Ureter (tissue), 1 donor: ENCODE measurements around the gene ZFP91. TPM values are rescaled to one million over a fixed set of nuclear protein-coding genes. Genes with fewer than 3 reads are reported as not detected.
A peak's percentile ranks its signal among the peaks of the same experiment; 100 is the strongest.

Experiments
- DNase-seq: peaks from one replicate; pipeline ENCODE4 v3.0.0-alpha.2; 2020; ENCODE audit warnings: low spot score
- total RNA-seq: library from RNA; stranded (reverse); gene quantifications from one replicate; pipeline ENCODE4 v1.2.4, GENCODE V29; 2023
- donor health status: DM: yes; HTN: yes; CAD: no.

The ZFP91 gene
- total RNA-seq, 1 donor from 2014 or later: 48.6 TPM

GRCh38 chr11:58631378-58631777 lies 52.5 kb downstream of the ZFP91 start:
- no peak for DNase-seq

- DNase-seq: no peak
These were observed 53.6 kb downstream of the ZFP91 start for GRCh38 chr11:58632510-58632909.

GRCh38 chr11:58636587-58636986 lies 57.7 kb downstream of the ZFP91 start:
- no peak for DNase-seq

DNA sequence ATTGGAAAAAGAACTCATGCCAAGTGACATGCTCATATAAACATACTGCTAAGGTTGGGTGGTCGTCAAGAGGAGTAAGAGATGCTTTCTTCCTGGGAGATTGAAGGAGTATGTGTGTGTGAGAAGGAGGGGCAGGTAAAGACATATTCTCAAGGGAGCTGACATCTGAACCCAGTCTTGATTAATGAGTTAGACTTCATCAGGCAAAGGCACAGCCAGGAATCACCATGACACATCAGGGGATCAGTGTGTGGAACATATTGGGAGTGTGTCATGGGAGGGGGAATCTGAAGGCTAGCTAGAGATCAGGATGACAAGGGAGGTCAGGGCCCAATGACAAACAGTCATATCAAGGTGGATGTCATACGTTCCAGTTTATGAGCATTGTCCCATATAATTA lies 58.5 kb downstream of the ZFP91 start:
- DNase-seq: no peak

GRCh38 chr11:58639103-58639502 lies 60.2 kb downstream of the ZFP91 start:
- no peak for DNase-seq

DNA sequence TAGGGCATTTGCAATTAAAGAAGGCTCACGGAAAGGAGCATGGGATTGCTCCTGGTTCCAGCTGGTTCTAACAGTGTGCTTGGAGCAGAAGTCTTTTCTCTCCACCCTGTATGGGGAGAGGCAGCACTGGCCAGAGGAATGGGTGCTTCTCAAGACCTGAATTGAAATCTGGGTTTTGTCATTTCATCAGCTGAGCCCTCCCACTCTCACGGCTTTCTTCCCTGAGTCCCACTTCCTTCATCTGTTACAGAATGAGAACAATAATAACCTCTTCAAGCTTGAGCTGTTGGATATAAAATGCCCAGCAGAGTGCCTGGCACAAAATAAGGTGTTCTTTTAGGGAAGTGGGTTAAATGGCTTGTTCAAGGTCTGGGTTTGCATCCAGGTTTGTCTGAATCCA lies 60.8 kb downstream of the ZFP91 start:
- no peak for DNase-seq

DNA sequence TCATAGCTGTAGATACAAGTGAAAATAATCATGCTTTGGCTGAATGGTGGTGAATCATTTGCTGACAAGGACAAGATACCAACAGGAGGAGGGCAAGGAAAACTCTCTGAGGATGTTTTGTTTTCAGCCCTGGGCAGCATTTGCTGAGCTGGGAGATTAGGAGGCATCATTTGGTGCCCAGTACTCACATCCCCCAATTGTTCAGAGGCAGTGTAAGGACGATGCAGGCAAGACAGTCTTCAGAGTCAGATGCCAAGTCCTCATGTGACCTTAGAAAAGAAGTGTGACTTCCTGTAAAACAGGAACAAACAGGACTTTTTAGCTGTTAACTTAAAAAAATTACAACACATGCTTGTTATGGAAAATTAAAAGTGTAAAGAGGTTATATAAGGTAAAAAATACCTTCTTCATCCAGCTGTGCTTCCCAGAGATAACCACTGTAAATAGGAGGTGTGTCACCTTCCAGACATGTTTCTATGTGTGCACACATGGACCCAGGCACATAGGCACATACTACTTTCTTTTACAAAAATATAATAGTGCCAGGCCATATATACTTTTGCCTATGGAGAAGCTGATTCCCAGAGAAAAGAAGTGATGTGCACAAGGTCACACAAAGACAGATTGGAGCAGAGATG lies 61.6 kb downstream of the ZFP91 start:
- no peak for DNase-seq

GRCh38 chr11:58641341-58641740 lies 62.5 kb downstream of the ZFP91 start:
- no peak for DNase-seq

GRCh38 chr11:58641803-58642581 lies 63.1 kb downstream of the ZFP91 start:
- no peak for DNase-seq

GRCh38 chr11:58645854-58646253 lies 67.0 kb downstream of the ZFP91 start:
- no peak for DNase-seq

DNA sequence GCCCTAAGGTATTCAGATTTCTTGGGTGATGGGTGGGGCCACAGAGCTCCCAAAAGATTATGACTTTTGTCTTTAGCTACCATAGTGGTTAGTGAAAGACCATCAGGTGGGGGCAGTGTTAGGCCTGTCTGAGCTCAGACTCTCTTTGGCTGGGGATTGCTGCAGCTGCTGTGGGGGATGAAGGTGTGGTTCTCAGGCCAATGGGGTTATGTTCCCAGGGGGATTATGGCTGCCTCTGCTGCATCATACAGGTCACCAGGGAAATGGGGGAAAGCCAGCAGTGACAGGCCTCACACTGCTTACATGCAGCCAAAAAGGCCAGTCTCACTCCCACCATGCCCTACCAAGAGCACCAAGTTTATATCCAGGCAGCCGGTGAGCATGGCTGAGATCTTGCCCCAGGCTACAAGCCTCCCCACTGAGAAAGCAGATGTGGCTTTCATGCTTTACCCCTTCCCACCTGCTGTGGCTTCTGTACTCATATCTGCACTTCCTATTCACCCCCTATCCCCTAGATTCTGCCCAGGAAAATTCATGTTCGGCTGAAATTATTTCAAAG lies 68.4 kb downstream of the ZFP91 start:
- no peak for DNase-seq

- DNase-seq: no peak
These were observed 69.0 kb downstream of the ZFP91 start for GRCh38 chr11:58647866-58648265.

GRCh38 chr11:58649623-58650022 lies 70.8 kb downstream of the ZFP91 start:
- DNase-seq: no peak

DNA sequence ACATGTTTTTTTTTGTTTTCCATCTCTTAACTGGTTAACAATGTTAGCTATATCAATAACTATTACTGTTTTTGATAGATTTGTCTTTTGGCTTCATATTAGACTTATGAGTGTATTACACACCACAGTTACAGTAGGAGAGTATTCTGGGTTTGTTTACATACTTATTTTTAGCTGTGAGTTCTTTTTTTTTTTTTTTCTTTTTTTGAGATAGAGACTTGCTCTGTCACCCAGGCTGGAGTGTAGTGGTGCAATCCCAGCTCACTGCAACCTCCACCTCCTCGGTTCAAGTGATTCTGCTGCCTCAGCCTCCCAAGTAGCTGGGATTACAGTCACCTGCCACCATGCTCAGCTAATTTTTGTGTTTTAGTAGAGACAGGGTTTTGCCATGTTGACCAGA lies 71.6 kb downstream of the ZFP91 start:
- DNase-seq: no peak

- no peak for DNase-seq
These were observed 73.9 kb downstream of the ZFP91 start for GRCh38 chr11:58652726-58653280.

DNA sequence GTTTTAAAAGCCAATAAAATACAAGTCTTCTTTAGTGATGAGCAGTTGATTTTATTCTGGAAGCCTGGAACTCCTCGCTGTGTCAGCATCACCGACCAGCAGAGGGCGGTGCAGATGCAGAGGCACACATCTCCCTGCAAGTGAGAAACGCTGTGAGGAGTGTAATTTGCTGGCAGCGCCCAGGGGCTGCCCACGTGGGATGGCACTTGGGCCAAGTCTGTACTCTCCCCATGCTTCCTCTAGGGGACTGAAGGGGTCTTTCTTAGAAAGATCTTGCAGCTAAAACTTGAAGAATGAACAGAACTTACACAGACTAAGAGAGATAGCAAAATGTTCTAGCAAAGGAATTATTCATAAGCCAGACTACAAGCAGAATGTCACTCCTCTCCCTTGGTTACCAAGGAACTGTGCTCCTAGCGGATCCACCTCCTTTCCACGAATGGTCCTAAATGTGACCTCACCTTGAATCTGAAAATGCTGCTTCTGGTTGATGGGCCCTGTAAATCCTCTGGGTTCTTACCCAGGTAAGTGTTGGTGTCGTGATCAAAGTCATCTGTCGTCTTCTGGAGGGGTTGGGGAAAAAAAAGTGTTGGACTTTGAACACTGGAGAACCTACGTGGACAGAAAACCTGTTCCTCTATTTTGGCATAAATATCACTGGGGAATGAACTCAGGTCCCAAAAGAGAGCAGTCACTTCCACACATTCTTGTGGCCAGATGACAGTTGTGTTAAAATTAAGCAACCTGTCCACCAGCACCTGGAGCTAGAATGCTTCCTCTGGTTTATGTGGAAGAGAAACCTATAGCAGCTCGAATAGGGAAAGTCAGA lies 75.4 kb downstream of the ZFP91 start:
- peak; percentile 64 for DNase-seq

DNA sequence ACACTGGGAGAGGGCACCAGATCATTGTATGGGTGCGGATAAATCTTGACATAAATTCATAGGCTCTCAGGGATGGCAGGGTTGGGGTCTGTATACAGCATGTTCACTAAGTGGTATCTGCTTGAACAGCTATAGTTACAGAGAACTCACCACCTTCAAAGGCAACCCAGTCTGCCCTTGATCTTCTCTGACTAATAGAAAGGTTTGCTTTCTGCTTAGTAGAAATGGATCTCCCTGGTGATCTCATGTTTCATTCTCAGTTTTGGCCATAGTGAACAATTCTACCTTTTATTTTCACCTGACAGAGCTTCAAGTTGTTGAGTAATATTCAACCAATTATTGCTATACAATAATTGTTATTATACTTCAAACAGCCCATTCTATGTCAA lies 76.0 kb downstream of the ZFP91 start:
- no peak for DNase-seq

- DNase-seq: no peak
These were observed 77.5 kb downstream of the ZFP91 start for GRCh38 chr11:58656348-58656747.

GRCh38 chr11:58658623-58659022 lies 79.8 kb downstream of the ZFP91 start:
- DNase-seq: no peak

GRCh38 chr11:58659404-58659803 lies 80.5 kb downstream of the ZFP91 start:
- no peak for DNase-seq

GRCh38 chr11:58659910-58660570 lies 81.2 kb downstream of the ZFP91 start:
- no peak for DNase-seq
